ENCODE measurements around the gene POLR1H. TPM values are rescaled to one million over a fixed set of nuclear protein-coding genes. Genes with fewer than 3 reads are reported as not detected.
"Not testable (repeated sequence)": the region's sequence is repeated elsewhere in the genome, so short reads cannot be mapped to it uniquely, and the experiment has no call there.

Gene POLR1H
- total and polyA plus RNA-seq, 3 donors from 2014 or later, result 29.4 to 56.8 (median 33.7) TPM

DNA sequence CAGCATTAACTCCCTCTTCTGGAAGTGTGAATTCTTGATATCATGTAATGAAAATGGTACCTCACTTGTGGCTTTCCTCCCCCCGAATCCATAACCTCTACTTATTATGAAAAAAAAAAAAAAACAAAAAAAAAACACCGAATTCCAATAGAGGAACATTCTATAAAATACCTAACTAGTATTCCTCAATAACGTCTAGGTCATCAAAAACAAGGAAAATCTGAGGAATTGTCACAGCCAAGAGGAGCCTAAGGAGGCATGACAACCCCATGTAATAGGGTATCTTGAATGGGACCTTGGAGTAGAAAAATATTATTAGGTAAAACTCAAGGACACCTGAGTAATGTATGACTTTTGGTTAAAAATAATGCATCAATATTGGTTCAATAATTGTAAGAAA, 38.9 kb upstream of the POLR1H start:
- no peak for TF ChIP-seq POLR2A (IDR thresholded peaks at IDR 0.05)
- TF ChIP-seq, protein P1, sequence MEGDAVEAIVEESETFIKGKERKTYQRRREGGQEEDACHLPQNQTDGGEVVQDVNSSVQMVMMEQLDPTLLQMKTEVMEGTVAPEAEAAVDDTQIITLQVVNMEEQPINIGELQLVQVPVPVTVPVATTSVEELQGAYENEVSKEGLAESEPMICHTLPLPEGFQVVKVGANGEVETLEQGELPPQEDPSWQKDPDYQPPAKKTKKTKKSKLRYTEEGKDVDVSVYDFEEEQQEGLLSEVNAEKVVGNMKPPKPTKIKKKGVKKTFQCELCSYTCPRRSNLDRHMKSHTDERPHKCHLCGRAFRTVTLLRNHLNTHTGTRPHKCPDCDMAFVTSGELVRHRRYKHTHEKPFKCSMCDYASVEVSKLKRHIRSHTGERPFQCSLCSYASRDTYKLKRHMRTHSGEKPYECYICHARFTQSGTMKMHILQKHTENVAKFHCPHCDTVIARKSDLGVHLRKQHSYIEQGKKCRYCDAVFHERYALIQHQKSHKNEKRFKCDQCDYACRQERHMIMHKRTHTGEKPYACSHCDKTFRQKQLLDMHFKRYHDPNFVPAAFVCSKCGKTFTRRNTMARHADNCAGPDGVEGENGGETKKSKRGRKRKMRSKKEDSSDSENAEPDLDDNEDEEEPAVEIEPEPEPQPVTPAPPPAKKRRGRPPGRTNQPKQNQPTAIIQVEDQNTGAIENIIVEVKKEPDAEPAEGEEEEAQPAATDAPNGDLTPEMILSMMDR (IDR thresholded peaks at IDR 0.05), result no peak
- DNase-seq, result no peak
- no peaks in the 10 kb centered on the region for H3K36me3 ChIP-seq (ENCODE audit: low read depth, missing control alignments)
- no peak overlapping the region for H3K4me3 ChIP-seq
- H3K4me1 ChIP-seq, result no peaks in the 10 kb centered on the region
- 84 to 94% methylated on average over 3 of the region's 3 CpGs for WGBS, 2 donors
- no peaks in the 10 kb centered on the region for H3K9me3 ChIP-seq
- H3K27ac ChIP-seq, result no peak overlapping the region
- intact Hi-C loops (cut with DNase I; ENCODE audit: low total_unique reads), result no loop called here
- H3K27me3 ChIP-seq, result no peaks in the 10 kb centered on the region

DNA sequence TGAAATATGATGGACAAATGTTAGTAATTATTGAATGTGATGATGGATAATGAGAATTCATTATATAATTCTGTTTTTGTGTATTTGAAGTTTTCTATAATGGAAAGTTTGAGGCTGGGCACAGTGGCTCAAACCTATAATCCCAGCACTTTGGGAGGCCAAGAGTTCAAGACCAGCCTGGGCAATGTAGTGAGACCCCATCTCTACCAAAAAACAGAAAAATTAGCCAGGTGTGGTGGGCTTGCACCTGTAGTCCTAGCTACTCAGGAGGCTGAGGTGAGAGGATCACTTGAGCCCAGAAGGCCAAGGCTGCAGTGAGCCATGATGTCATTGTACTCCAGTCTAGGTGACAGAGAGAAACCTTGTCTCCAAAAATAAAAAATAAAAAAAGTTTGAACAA, 38.4 kb upstream of the POLR1H start:
- H3K27me3 ChIP-seq; H3K4me1 ChIP-seq; H3K4me3 ChIP-seq; H3K9me3 ChIP-seq; H3K27ac ChIP-seq; DNase-seq; intact Hi-C loops (cut with DNase I; ENCODE audit: low total_unique reads); H3K36me3 ChIP-seq (ENCODE audit: low read depth, missing control alignments): not testable (repeated sequence)

DNA sequence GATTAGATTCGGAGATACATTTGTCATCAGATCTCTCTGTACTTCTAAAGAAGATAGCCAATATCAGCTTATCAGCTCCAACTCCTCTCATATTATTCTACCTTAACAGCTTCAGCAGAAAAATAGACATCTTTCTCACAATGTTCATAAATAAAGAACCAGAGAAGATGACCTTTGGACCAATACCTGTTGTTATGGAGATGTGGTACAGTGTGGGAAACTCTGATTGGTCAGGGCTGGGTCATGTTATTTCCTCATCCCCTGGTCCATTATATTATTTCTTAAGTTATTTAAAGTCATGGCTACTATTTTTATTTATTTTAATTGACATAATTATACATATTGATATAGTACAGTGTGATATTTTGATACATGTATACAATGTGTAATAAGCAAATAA, 35.9 kb upstream of the POLR1H start:
- Histone ChIP-seq H3K27me3 (no peaks in the 10 kb centered on the region), H3K4me3 (no peak overlapping the region), H3K4me1 (no peaks in the 10 kb centered on the region), H3K27ac (no peak overlapping the region), H3K9me3 (no peaks in the 10 kb centered on the region), H3K36me3 (ENCODE audit: low read depth, missing control alignments) (no peaks in the 10 kb centered on the region)
- DNase-seq, result no peak
- intact Hi-C loops (cut with DNase I; ENCODE audit: low total_unique reads), result no loop called here
- TF ChIP-seq, protein P1 (IDR thresholded peaks at IDR 0.05), result no peak
- TF ChIP-seq POLR2A (IDR thresholded peaks at IDR 0.05), result no peak
- 64 to 76% methylated on average over 1 of the region's 1 CpG for WGBS, 2 donors

DNA sequence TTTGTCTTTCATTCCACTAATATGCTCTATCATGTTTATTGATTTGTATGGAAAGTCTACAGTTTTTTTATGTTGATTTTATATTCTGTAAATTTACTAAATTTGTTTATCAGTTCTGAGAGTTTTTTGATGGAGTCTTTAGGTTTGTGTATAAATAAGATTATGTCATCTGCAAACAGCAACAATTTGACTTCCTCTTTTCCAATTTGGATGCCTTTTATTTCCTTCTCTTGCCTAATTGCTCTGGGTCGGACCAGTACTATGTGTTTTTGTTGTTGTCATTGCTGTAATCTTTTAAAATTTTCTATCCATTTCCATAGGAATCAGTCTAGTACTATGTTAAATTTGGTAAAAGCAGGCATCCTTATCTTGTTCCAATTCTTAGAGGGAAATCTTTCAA, 31.5 kb upstream of the POLR1H start:
- intact Hi-C loops (cut with DNase I; ENCODE audit: low total_unique reads), result no loop called here

DNA sequence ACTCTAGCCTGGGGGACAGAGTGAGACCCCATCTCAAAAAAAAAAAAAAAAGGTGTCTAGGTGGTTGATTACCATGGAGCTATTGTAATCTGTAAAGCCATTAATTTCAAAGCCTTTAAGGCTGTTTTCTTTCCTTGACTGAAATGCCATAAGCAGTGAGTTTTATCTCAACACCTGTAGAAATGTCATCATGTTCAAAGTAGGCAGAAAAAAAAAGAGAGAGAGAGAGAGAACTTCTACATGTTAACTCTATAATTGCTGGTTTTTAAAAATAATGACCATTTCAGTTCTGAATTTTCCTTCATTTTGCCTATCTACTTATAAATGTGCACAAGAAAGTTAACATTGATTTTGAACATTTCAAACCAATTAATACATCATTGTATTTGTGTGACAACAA, 29.7 kb upstream of the POLR1H start:
- Histone ChIP-seq H3K27ac (no peak overlapping the region), H3K9me3 (no peaks in the 10 kb centered on the region), H3K4me3 (no peak overlapping the region), H3K27me3 (no peaks in the 10 kb centered on the region), H3K36me3 (ENCODE audit: low read depth, missing control alignments) (no peaks in the 10 kb centered on the region), H3K4me1 (no peaks in the 10 kb centered on the region)
- no peak for TF ChIP-seq POLR2A (IDR thresholded peaks at IDR 0.05)
- TF ChIP-seq, protein P1 (IDR thresholded peaks at IDR 0.05), result no peak
- intact Hi-C loops (cut with DNase I; ENCODE audit: low total_unique reads), result no loop called here
- DNase-seq, result no peak

More for the DNA sequence above, 31.5 kb upstream of the POLR1H start:
- no peaks in the 10 kb centered on the region for H3K27me3 ChIP-seq
- DNase-seq, result no peak
- TF ChIP-seq POLR2A (IDR thresholded peaks at IDR 0.05), result no peak
- TF ChIP-seq, protein P1 (IDR thresholded peaks at IDR 0.05), result no peak
- no peak overlapping the region for H3K4me3 ChIP-seq
- H3K4me1 ChIP-seq, result no peaks in the 10 kb centered on the region
- WGBS, 2 donors, result 92 to 93% methylated on average over 1 of the region's 1 CpG
- no peak overlapping the region for H3K27ac ChIP-seq
- H3K9me3 ChIP-seq, result no peaks in the 10 kb centered on the region
- H3K36me3 ChIP-seq (ENCODE audit: low read depth, missing control alignments), result no peaks in the 10 kb centered on the region

DNA sequence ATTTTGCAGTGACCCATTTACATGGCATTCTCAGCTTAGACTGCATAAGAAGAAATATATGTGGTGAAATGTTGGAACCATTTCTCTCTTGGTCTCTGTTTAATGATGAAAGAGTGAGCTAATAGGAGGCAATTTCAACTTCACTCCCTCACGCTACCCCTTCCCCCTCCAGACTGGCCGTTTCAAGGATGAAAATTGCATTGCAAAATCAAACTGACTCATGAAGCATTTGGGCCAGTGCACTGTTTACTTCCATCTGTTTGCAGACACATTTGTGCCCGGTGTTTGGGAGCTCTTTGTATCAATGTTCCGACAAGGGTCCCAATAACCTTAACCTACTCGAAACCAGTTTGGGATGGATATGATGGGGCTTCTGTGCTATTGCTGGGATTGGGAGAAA, 27.6 kb upstream of the POLR1H start:
- H3K4me3 ChIP-seq; intact Hi-C loops (cut with DNase I; ENCODE audit: low total_unique reads); H3K27ac ChIP-seq; H3K36me3 ChIP-seq (ENCODE audit: low read depth, missing control alignments); H3K4me1 ChIP-seq; H3K9me3 ChIP-seq; DNase-seq; H3K27me3 ChIP-seq: not testable (repeated sequence)
- 93 to 95% methylated on average over 5 of the region's 5 CpGs for WGBS, 2 donors
